Mononuclear cell (primary cell): ENCODE data around the gene PLEKHG5. TPM values are rescaled to one million over a fixed set of nuclear protein-coding genes. Genes with fewer than 3 reads are reported as not detected.
"Not testable (repeated sequence)": the region's sequence is repeated elsewhere in the genome, so short reads cannot be mapped to it uniquely, and the experiment has no call there.

ENCODE experiments used
- H3K27me3 ChIP-seq: 2 replicates; pipeline ENCODE4 v1.6.0; 2011; ENCODE audit warnings: low read length, control low read depth; ENCODE audit not compliant: insufficient read depth
- H3K4me1 ChIP-seq: 2 replicates; pipeline ENCODE4 v1.5.1; 2011; ENCODE audit warnings: mild to moderate bottlenecking, low read length, control low read depth; ENCODE audit not compliant: insufficient read depth
- H3K4me3 ChIP-seq: 2 replicates; pipeline ENCODE4 v1.5.1; 2011; ENCODE audit warnings: mild to moderate bottlenecking, low read length, moderate library complexity
- H3K9me3 ChIP-seq: 2 replicates; pipeline ENCODE4 v1.5.1; 2011; ENCODE audit warnings: low read depth, mild to moderate bottlenecking, control low read depth, low read length
- total RNA-seq: library from RNA; depleted of rRNA; stranded (reverse); fragments of >200 nt; gene quantifications from one replicate; pipeline ENCODE4 v1.2.3, GENCODE V29; 2012

PLEKHG5 gene
- total RNA-seq, 1 donor, result 2.1 TPM

DNA sequence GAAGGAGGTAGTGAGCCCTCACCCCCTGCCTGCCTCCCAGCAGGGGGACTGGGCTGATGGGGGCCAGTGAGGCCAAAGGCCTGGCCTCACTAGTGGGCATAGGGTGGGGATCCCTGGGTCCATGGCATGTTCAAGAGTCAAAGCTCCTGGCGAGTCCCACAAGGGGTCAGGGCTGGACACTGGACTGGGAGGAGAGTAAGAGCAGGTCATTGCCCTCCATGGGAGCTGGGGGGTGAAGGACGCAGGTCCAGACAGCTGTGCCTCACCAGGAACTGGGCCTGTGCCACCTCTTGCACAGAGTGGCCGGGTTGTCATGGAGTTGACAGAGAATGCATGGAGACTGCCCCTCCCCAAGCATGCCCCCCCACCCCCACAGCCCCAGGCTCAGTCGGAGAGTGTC, 45.5 kb downstream of the PLEKHG5 start:
- H3K4me3 ChIP-seq, H3K4me1 ChIP-seq, H3K9me3 ChIP-seq: not testable (repeated sequence)
- H3K27me3 ChIP-seq, result peaks cover 17% of the 10 kb centered on the region

- Histone ChIP-seq H3K27me3 (peaks cover 17% of the 10 kb centered on the region), H3K4me1 (peaks cover 8% of the 10 kb centered on the region), H3K4me3 (no peak overlapping the region), H3K9me3 (no peaks in the 10 kb centered on the region)
Observed at GRCh38 chr1:6445062-6445763, 46.3 kb downstream of the PLEKHG5 start.

DNA sequence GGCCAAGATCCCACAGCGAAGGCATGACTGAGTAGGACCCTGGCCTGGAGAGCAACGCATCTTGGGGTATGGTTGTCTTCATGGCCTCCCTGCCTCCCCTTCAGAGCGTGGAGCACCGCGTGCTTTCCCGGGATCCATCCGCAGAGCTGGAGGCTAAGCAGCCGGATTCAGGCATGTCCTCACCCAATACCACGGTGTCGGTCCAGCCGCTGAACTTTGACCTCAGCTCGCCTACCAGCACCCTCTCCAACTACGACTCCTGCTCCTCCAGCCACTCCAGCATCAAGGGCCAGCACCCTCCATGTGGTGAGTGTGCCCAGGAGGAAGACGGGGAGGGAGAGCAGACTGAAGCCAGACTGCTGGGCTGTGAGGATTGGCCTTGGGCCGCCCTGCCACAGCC, 47.1 kb downstream of the PLEKHG5 start:
- Histone ChIP-seq H3K4me3 (no peak overlapping the region), H3K4me1 (peaks cover 8% of the 10 kb centered on the region), H3K9me3 (no peaks in the 10 kb centered on the region), H3K27me3 (peaks cover 12% of the 10 kb centered on the region)

- peaks cover 8% of the 10 kb centered on the region for H3K4me1 ChIP-seq
- no peaks in the 10 kb centered on the region for H3K9me3 ChIP-seq
- peaks cover 14% of the 10 kb centered on the region for H3K27me3 ChIP-seq
- no peak overlapping the region for H3K4me3 ChIP-seq
Observed at GRCh38 chr1:6443339-6444115, 47.9 kb downstream of the PLEKHG5 start.

DNA sequence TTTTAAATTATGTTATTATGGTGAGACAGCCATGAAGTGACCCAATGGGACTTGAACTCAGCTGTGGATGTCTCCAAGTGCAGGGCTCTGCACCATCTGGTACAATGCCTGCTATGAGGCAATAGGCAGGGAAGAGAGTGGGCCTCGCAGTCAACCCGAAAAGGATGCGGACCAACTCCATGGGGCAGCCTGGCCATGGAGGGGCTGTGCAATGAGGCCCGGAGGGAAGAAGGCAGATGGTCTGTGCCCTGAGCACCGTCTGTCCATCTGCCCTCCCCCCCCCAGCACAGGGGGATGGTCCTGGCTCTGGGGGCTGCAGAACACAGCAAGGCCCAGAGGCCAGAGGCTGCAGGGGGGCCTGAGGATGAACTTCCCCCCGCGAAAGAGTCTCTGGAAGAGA, 49.9 kb downstream of the PLEKHG5 start:
- Histone ChIP-seq H3K4me3 (no peak overlapping the region), H3K27me3 (peaks cover 11% of the 10 kb centered on the region), H3K4me1 (peaks cover under 1% of the 10 kb centered on the region), H3K9me3 (no peaks in the 10 kb centered on the region)

GRCh38 chr1:6440198-6441126, 51.0 kb downstream of the PLEKHG5 start:
- Histone ChIP-seq H3K4me1 (no peaks in the 10 kb centered on the region), H3K9me3 (no peaks in the 10 kb centered on the region), H3K4me3 (no peak overlapping the region), H3K27me3 (peaks cover 8% of the 10 kb centered on the region)

- no peaks in the 10 kb centered on the region for H3K4me1 ChIP-seq
- H3K9me3 ChIP-seq, result no peaks in the 10 kb centered on the region
- peaks cover 8% of the 10 kb centered on the region for H3K27me3 ChIP-seq
- no peak overlapping the region for H3K4me3 ChIP-seq
Observed at GRCh38 chr1:6438047-6438525, 53.4 kb downstream of the PLEKHG5 start.

GRCh38 chr1:6437012-6437700, 54.3 kb downstream of the PLEKHG5 start:
- not testable (repeated sequence) for H3K4me3 ChIP-seq, H3K4me1 ChIP-seq, H3K9me3 ChIP-seq, H3K27me3 ChIP-seq

GRCh38 chr1:6436277-6436676, 55.2 kb downstream of the PLEKHG5 start:
- H3K4me3 ChIP-seq, H3K4me1 ChIP-seq, H3K27me3 ChIP-seq, H3K9me3 ChIP-seq: not testable (repeated sequence)

DNA sequence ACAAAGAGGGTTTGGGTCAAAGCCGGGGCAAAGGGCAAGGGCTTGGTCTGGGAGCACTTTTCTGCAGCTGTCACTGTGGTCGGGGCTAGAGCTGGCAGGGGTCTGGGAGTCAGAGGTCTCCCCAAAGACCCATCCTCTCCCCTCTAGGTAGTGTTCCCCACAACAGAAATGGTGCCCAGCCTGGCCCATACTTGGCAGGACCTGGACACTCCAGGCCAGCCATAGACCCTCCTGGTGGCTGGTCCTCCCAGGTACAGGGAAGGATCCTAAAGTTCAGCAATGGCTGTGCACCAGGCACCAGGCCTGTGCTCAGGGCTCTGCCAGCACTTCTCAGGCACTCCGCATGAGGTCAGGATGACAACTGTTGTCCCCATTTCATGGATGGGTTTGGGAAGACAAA, 55.9 kb downstream of the PLEKHG5 start:
- Histone ChIP-seq H3K27me3 (peaks cover 2% of the 10 kb centered on the region), H3K4me3 (no peak overlapping the region), H3K9me3 (no peaks in the 10 kb centered on the region), H3K4me1 (no peaks in the 10 kb centered on the region)

- Histone ChIP-seq H3K4me1 (no peaks in the 10 kb centered on the region), H3K9me3 (no peaks in the 10 kb centered on the region), H3K27me3 (peaks cover 2% of the 10 kb centered on the region), H3K4me3 (no peak overlapping the region)
Observed at GRCh38 chr1:6435129-6435528, 56.3 kb downstream of the PLEKHG5 start.

- no peak overlapping the region for H3K4me3 ChIP-seq
- H3K4me1 ChIP-seq, result no peaks in the 10 kb centered on the region
- H3K27me3 ChIP-seq, result peaks cover 2% of the 10 kb centered on the region
- no peaks in the 10 kb centered on the region for H3K9me3 ChIP-seq
Observed at GRCh38 chr1:6434186-6434585, 57.3 kb downstream of the PLEKHG5 start.

DNA sequence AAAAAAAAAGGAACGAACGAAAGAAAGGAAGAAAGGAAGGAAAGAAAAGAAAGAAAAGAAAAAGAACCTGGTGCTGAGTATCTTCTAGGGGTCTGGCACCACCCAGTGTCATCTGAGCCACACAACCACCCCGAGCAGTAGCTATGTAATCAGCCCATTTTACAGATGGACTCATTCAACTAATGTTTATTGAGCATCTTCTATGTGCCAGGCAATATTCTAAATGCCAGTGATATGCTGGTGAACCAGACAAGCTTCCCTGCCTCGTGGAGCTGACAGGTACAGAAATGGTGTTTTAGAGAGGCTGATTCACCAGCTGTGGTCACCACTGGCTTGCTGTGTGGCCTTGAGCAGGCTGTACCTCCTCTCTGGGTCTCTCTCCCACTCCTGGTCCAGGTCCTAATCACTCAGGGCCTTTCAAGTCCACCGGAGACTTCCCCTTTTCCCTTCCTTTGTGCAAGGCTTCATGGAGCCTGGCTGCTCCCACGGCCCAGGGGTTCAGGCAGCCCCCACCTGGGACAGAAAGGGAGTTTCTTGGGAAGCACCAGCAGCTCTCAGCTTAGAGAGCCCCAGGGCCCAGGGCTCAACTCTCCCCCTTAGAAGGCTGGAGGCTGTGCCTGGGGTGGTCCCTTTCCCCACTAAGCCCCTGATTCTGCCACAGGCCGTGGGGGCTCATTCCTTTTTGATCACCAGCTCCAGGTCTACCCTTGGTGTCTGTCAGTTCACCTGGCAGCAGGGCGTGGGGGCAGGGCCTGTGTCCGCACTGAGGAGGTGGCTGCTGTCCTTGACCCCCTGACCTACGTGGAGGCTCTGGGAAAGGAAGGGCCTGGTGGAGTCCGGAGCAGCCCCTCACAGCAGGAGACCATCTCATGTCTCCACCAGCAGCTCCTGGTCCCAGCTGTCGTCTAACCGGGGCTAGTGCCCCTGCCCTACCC, 59.6 kb downstream of the PLEKHG5 start:
- H3K9me3 ChIP-seq, H3K4me3 ChIP-seq, H3K27me3 ChIP-seq, H3K4me1 ChIP-seq: not testable (repeated sequence)
